NCI-H1417 treated with DMSO at 0.1 percent for 48 hours (cell line): Measurements from ENCODE around the gene CIAO2B.
"Not testable (repeated sequence)": the region's sequence is repeated elsewhere in the genome, so short reads cannot be mapped to it uniquely, and the experiment has no call there.

ENCODE experiments used
- DNase-seq: peaks from one replicate; lab custom pipeline; 2025; lab: John Stamatoyannopoulos, UW

The CIAO2B gene

GRCh38 chr16:66936889-66937554 lies 2.8 kb upstream of the CIAO2B start:
- no peak for DNase-seq

- DNase-seq: no peak
These were observed 2.3 kb upstream of the CIAO2B start for GRCh38 chr16:66936462-66936861.

- no peak for DNase-seq
These were observed 1.3 kb upstream of the CIAO2B start, which contains the start of gene CES2 for GRCh38 chr16:66935314-66936011. Gene CES2 (plus strand): TSS chr16:66935516. CDS start chr16:66935636, 120 bp downstream.

GRCh38 chr16:66934839-66935313 lies 674 bp upstream of the CIAO2B start:
- not testable (repeated sequence) for DNase-seq

- DNase-seq: no peak
These were observed 445 bp downstream of the CIAO2B start for GRCh38 chr16:66933776-66934137.

- DNase-seq: no peak
These were observed 2.1 kb downstream of the CIAO2B start for GRCh38 chr16:66932076-66932475.

GRCh38 chr16:66931665-66932064 lies 2.5 kb downstream of the CIAO2B start:
- no peak for DNase-seq

GRCh38 chr16:66930189-66930588 lies 4.0 kb downstream of the CIAO2B start:
- DNase-seq: no peak

GRCh38 chr16:66928702-66929388 lies 5.4 kb downstream of the CIAO2B start:
- no peak for DNase-seq

- DNase-seq: no peak
These were observed 6.1 kb downstream of the CIAO2B start for GRCh38 chr16:66927918-66928649.

GRCh38 chr16:66926961-66927436 lies 7.2 kb downstream of the CIAO2B start:
- no peak for DNase-seq

- no peak for DNase-seq
These were observed 7.8 kb downstream of the CIAO2B start for GRCh38 chr16:66926171-66926947.

- DNase-seq: no peak
These were observed 8.8 kb downstream of the CIAO2B start, which contains the start of gene RRAD for GRCh38 chr16:66925322-66925840. Gene RRAD (minus strand): TSS chr16:66925535. CDS start chr16:66925179, 356 bp downstream.

GRCh38 chr16:66924527-66925321 lies 9.5 kb downstream of the CIAO2B start:
- DNase-seq: no peak

GRCh38 chr16:66923866-66924265 lies 10.3 kb downstream of the CIAO2B start:
- DNase-seq: no peak

GRCh38 chr16:66923247-66923731 lies 10.9 kb downstream of the CIAO2B start:
- DNase-seq: no peak

GRCh38 chr16:66921729-66922450 lies 12.3 kb downstream of the CIAO2B start:
- no peak for DNase-seq

- no peak for DNase-seq
These were observed 13.1 kb downstream of the CIAO2B start for GRCh38 chr16:66920924-66921680.

- DNase-seq: no peak
These were observed 14.0 kb downstream of the CIAO2B start for GRCh38 chr16:66920299-66920590.
